Endothelial cell of umbilical vein (primary cell): Measurements from ENCODE around the gene RPRD1A. TPM values are rescaled to one million over a fixed set of nuclear protein-coding genes. Genes with fewer than 3 reads are reported as not detected.

Experiments
- BruUV-seq: library from RNA; stranded (reverse); fragments of 400-500 nt; replicated peaks from 2 replicates; lab custom pipeline; 2021; lab: Mats Ljungman, UMichigan
- CTCF ChIA-PET: fragments of 300-600, 350-600 bp; sonication (Branson Sonifier 250); formaldehyde crosslinking; loops from one replicate; lab custom pipeline; 2021; ENCODE audit warnings: antibody characterized with exemption, inconsistent platforms; lab: Charles Lee
- POLR2A ChIA-PET: fragments of 300-600, 350-600 bp; sonication (Branson Sonifier 250); formaldehyde crosslinking; loops from one replicate; lab custom pipeline; 2021; ENCODE audit warnings: antibody characterized with exemption, inconsistent platforms; lab: Charles Lee
- DNase-seq: peaks from one replicate; pipeline ENCODE4 v3.0.0-alpha.2; 2011; ENCODE audit warnings: low read depth, low spot score
- FAIRE-seq: peaks from 2 replicates; lab custom pipeline; 2011; peaks lifted over from hg19 to GRCh38; lab: Jason Lieb, UNC
- H2AFZ ChIP-seq: 2 replicates; pipeline ENCODE4 v1.6.0; 2012; ENCODE audit warnings: low read depth, low read length, control low read depth, inconsistent platforms
- H3K27ac ChIP-seq: 2 replicates; pipeline ENCODE4 v1.5.1; 2011; ENCODE audit warnings: low read depth, mild to moderate bottlenecking, control low read depth, low read length, moderate library complexity; ENCODE audit not compliant: insufficient read depth
- H3K27me3 ChIP-seq, 2 experiments: 2 replicates each; pipeline versions ENCODE4 v1.6.0 to v1.6.1; 2011; ENCODE audit warnings: low read length in 2 of 2, mixed read lengths in 1 of 2; ENCODE audit not compliant: control insufficient read depth in 2 of 2, insufficient read depth in 2 of 2
- H3K36me3 ChIP-seq, 2 experiments: 2 replicates in 1 of 2; 3 replicates in 1 of 2; pipeline ENCODE4 v1.5.1; 2011; ENCODE audit warnings: low read length in 2 of 2, mild to moderate bottlenecking in 1 of 2, moderate library complexity in 1 of 2; ENCODE audit not compliant: control insufficient read depth in 2 of 2, insufficient read depth in 2 of 2; ENCODE audit errors: extremely low read depth in 1 of 2
- H3K4me1 ChIP-seq: 3 replicates; pipeline ENCODE4 v1.5.1; 2011; ENCODE audit warnings: mild to moderate bottlenecking, low read length; ENCODE audit not compliant: control insufficient read depth, insufficient read depth; ENCODE audit errors: extremely low read depth
- H3K4me2 ChIP-seq: 2 replicates; pipeline ENCODE4 v1.6.1; 2011; ENCODE audit warnings: low read length, control low read depth, mixed read lengths; ENCODE audit not compliant: insufficient read depth
- H3K4me3 ChIP-seq, 3 experiments: fragments of 200-600 bp in 1 of 3; sonication (generic), shearing (Covaris generic) in 1 of 3; replicated peaks in 1 of 3; 2 replicates each; pipeline ENCODE4 v1.5.1; 2011 to 2016; ENCODE audit warnings: control low read depth in 3 of 3, low read length in 3 of 3, mild to moderate bottlenecking in 2 of 3, inconsistent platforms in 1 of 3, low read depth in 1 of 3, moderate library complexity in 1 of 3; ENCODE audit not compliant: insufficient read depth in 1 of 3
- H3K79me2 ChIP-seq: 2 replicates; pipeline ENCODE4 v1.6.0; 2012; ENCODE audit warnings: low read length, inconsistent platforms; ENCODE audit not compliant: control insufficient read depth, insufficient read depth
- H3K9ac ChIP-seq: replicated peaks from 2 replicates; pipeline ENCODE3; 2011; ENCODE audit warnings: low read length, control low read depth; ENCODE audit not compliant: insufficient read depth; ENCODE audit errors: extremely low read depth
- H3K9me1 ChIP-seq: replicated peaks from 3 replicates; pipeline ENCODE4 v1.6.0; 2011; ENCODE audit warnings: mild to moderate bottlenecking, low read length; ENCODE audit not compliant: control insufficient read depth, insufficient read depth; ENCODE audit errors: extremely low read depth
- H3K9me3 ChIP-seq: replicated peaks from 2 replicates; pipeline ENCODE4 v1.5.1; 2012; ENCODE audit warnings: low read length, inconsistent platforms; ENCODE audit not compliant: control insufficient read depth, insufficient read depth
- H4K20me1 ChIP-seq: replicated peaks from 2 replicates; pipeline ENCODE3; 2011; ENCODE audit warnings: mild to moderate bottlenecking, low read length; ENCODE audit not compliant: control insufficient read depth, insufficient read depth; ENCODE audit errors: extremely low read depth
- CTCF ChIP-seq, 2 donors: IDR thresholded peaks; 1 replicate in 1 of 2; 2 replicates in 1 of 2; pipeline ENCODE4 v1.5.1; 2011; ENCODE audit warnings: low read length in 2 of 2, mild to moderate bottlenecking in 2 of 2, moderate library complexity in 2 of 2, control low read depth in 1 of 2, inconsistent platforms in 1 of 2, low read depth in 1 of 2; ENCODE audit not compliant: insufficient read depth in 1 of 2; ENCODE audit errors: extremely low read depth in 1 of 2
- EZH2 ChIP-seq: IDR thresholded peaks from 2 replicates; pipeline ENCODE4 v1.6.1; 2012; ENCODE audit warnings: borderline replicate concordance, low read depth, mild to moderate bottlenecking, moderate library complexity, low read length, inconsistent platforms; ENCODE audit not compliant: severe bottlenecking
- FOS ChIP-seq: IDR thresholded peaks from 2 replicates; pipeline ENCODE4 v1.6.1; 2011; ENCODE audit warnings: mild to moderate bottlenecking, low read length, moderate library complexity, borderline replicate concordance; ENCODE audit not compliant: insufficient read depth
- GATA2 ChIP-seq: IDR thresholded peaks from 2 replicates; pipeline ENCODE4 v1.7.0; 2011; ENCODE audit warnings: low read depth, mild to moderate bottlenecking, moderate library complexity, mixed read lengths, low read length; ENCODE audit not compliant: insufficient read length, insufficient read depth
- JUN ChIP-seq: IDR thresholded peaks from 2 replicates; pipeline ENCODE4 v1.6.1; 2011; ENCODE audit warnings: borderline replicate concordance, low read depth; ENCODE audit not compliant: insufficient read length, insufficient read depth
- MAX ChIP-seq: IDR thresholded peaks from 2 replicates; pipeline ENCODE4 v1.6.1; 2011; ENCODE audit not compliant: insufficient read depth, insufficient read length
- MYC ChIP-seq: IDR thresholded peaks from one replicate; pipeline ENCODE4 v1.6.1; 2011; ENCODE audit warnings: mild to moderate bottlenecking, low read depth, low read length
- POLR2A ChIP-seq: IDR thresholded peaks from 2 replicates; pipeline ENCODE4 v1.6.1; 2012; ENCODE audit warnings: low read depth, mild to moderate bottlenecking, control low read depth, low read length
- POLR2AphosphoS5 ChIP-seq: IDR thresholded peaks from 2 replicates; pipeline ENCODE4 v1.6.1; 2012; ENCODE audit warnings: low read depth, mild to moderate bottlenecking, control low read depth, low read length, moderate library complexity; ENCODE audit not compliant: insufficient read depth
- dilution Hi-C: fragments of 300-500 bp; cut with MboI; formaldehyde crosslinking; loops from one replicate; pipeline ENCODE4 v1.15.0; 2019; ENCODE audit warnings: low sequenced_read_pairs; ENCODE audit not compliant: extremely low pct_ligation_motif_present
- intact Hi-C: fragments of 100-400 bp; cut with micrococcal nuclease; formaldehyde crosslinking; loops from one replicate; pipeline ENCODE4 v1.10.0; 2022
- polyA plus RNA-seq, 4 experiments: library from polyadenylated mRNA; depleted of rRNA in 3 of 4; stranded (reverse) in 3 of 4; unstranded in 1 of 4; fragments of >200 nt; gene quantifications; 2 replicates each; pipeline versions ENCODE4 v1.2.1 to v1.2.3, GENCODE V29; 2011 to 2012; ENCODE audit warnings: missing spikeins in 1 of 4
- total RNA-seq: library from RNA; stranded (reverse); gene quantifications from 2 replicates; pipeline ENCODE4 v1.2.3, GENCODE V29; 2021

The RPRD1A gene
- total and polyA plus RNA-seq, 2 donors (not counting 3 experiments of a cell fraction or from before 2014, with no cell fraction given), result 13.5 to 50.7 TPM

- Histone ChIP-seq H3K9me3 (no peaks in the 10 kb centered on the region), H3K4me2 (no peak overlapping the region), H3K27me3 (no peaks in the 10 kb centered on the region), H3K9ac (no peak overlapping the region), H3K27ac (no peak overlapping the region), H4K20me1 (peaks cover 7% of the 10 kb centered on the region), H3K4me3 (no peak overlapping the region), H3K36me3 (peaks cover 0 to 3% of the 10 kb centered on the region in 2 experiments), H3K79me2 (peaks cover 13% of the 10 kb centered on the region), H3K4me1 (peaks cover 22% of the 10 kb centered on the region), H3K9me1 (no peaks in the 10 kb centered on the region), H2AFZ (no peak overlapping the region)
- POLR2A ChIA-PET, result no interaction called here
- intact Hi-C loops, result loop anchor here (5.0 kb wide), 1 partner anchor 265 kb away; the partner anchor contains the start of gene FHOD3
- DNase-seq (no peak), FAIRE-seq (no peak)
- CTCF ChIA-PET, result interaction anchor here (2.2 kb wide), 1 partner anchor 15 kb away, joined by 13 read pairs; no protein-coding TSS in a partner anchor
- dilution Hi-C loops, result no loop called here
- no peak for TF ChIP-seq MAX
- TF ChIP-seq EZH2, result no peak
- TF ChIP-seq JUN, result no peak
- TF ChIP-seq GATA2, result no peak
- no peak for TF ChIP-seq POLR2AphosphoS5
- no peak for TF ChIP-seq MYC
- no peak for TF ChIP-seq FOS
- no peak for TF ChIP-seq CTCF (IDR thresholded peaks at IDR 0.05; ENCODE audit: extremely low read depth in 1 of 2, insufficient read depth in 1 of 2, low read depth in 1 of 2, low read length in 2 of 2)
- no peak for TF ChIP-seq POLR2A
- BruUV-seq, result no TSS peak
Observed at GRCh38 chr18:36031903-36032302, 35.5 kb downstream of the RPRD1A start.
